Keratinocyte (primary cell): Measurements from ENCODE around the gene SP140L. TPM values are rescaled to one million over a fixed set of nuclear protein-coding genes. Genes with fewer than 3 reads are reported as not detected.
"Not testable (repeated sequence)": the region's sequence is repeated elsewhere in the genome, so short reads cannot be mapped to it uniquely, and the experiment has no call there.

Source experiments
- DNase-seq: peaks from one replicate; pipeline ENCODE4 v3.0.0-alpha.2; 2011; ENCODE audit warnings: low read depth, missing footprints, low spot score
- FAIRE-seq: peaks from 2 replicates; lab custom pipeline; 2011; peaks lifted over from hg19 to GRCh38; lab: Jason Lieb, UNC
- H2AFZ ChIP-seq: 2 replicates; pipeline ENCODE4 v1.6.0; 2012; ENCODE audit warnings: low read length, control low read depth, inconsistent platforms; ENCODE audit not compliant: control insufficient read depth
- H3K27ac ChIP-seq: 2 replicates; pipeline ENCODE4 v1.5.1; 2011; ENCODE audit warnings: low read length; ENCODE audit not compliant: control insufficient read depth, insufficient read depth
- H3K27me3 ChIP-seq: 3 replicates; pipeline ENCODE4 v1.6.0; 2011; ENCODE audit warnings: low read length; ENCODE audit not compliant: control insufficient read depth, insufficient read depth; ENCODE audit errors: extremely low read depth
- H3K36me3 ChIP-seq, 2 experiments: 2 replicates in 1 of 2; 3 replicates in 1 of 2; pipeline ENCODE4 v1.5.1; 2011; ENCODE audit warnings: low read length in 2 of 2, mild to moderate bottlenecking in 1 of 2; ENCODE audit not compliant: control insufficient read depth in 2 of 2, insufficient read depth in 2 of 2; ENCODE audit errors: extremely low read depth in 1 of 2
- H3K4me1 ChIP-seq: 3 replicates; pipeline ENCODE4 v1.5.1; 2011; ENCODE audit warnings: low read length; ENCODE audit not compliant: control insufficient read depth, insufficient read depth; ENCODE audit errors: extremely low read depth
- H3K4me2 ChIP-seq: 3 replicates; pipeline ENCODE4 v1.6.0; 2011; ENCODE audit warnings: low read depth, low read length; ENCODE audit not compliant: control insufficient read depth, insufficient read depth; ENCODE audit errors: extremely low read depth
- H3K4me3 ChIP-seq, 3 experiments: fragments of 200-600 bp in 1 of 3; sonication (generic) in 1 of 3; 2 replicates in 2 of 3; 3 replicates in 1 of 3; pipeline ENCODE4 v1.5.1; 2011 to 2016; ENCODE audit warnings: low read length in 3 of 3, mild to moderate bottlenecking in 3 of 3, control low read depth in 2 of 3, inconsistent platforms in 1 of 3, low read depth in 1 of 3, mixed read lengths in 1 of 3, mixed run types in 1 of 3, moderate library complexity in 1 of 3; ENCODE audit not compliant: control insufficient read depth in 2 of 3, insufficient read depth in 2 of 3; ENCODE audit errors: extremely low read depth in 1 of 3
- H3K79me2 ChIP-seq: 2 replicates; pipeline ENCODE4 v1.6.0; 2012; ENCODE audit warnings: low read length; ENCODE audit not compliant: control insufficient read depth, insufficient read depth
- H3K9ac ChIP-seq: 3 replicates; pipeline ENCODE4 v1.6.0; 2011; ENCODE audit warnings: low read length; ENCODE audit not compliant: control insufficient read depth, insufficient read depth; ENCODE audit errors: extremely low read depth
- H3K9me1 ChIP-seq: 3 replicates; pipeline ENCODE4 v1.6.0; 2011; ENCODE audit warnings: low read length; ENCODE audit not compliant: control insufficient read depth, insufficient read depth; ENCODE audit errors: extremely low read depth
- H3K9me3 ChIP-seq: 2 replicates; pipeline ENCODE4 v1.5.1; 2012; ENCODE audit warnings: low read depth, low read length; ENCODE audit not compliant: control insufficient read depth
- H4K20me1 ChIP-seq: 3 replicates; pipeline ENCODE4 v1.6.0; 2011; ENCODE audit warnings: low read length; ENCODE audit not compliant: control insufficient read depth, insufficient read depth; ENCODE audit errors: extremely low read depth
- CTCF ChIP-seq, 3 experiments: IDR thresholded peaks in 1 of 3; conservative IDR thresholded peaks in 1 of 3; optimal IDR thresholded peaks in 1 of 3; 2 replicates in 2 of 3; 3 replicates in 1 of 3; pipeline versions ENCODE3 to v1.5.1; 2011; ENCODE audit warnings: low read length in 3 of 3, mild to moderate bottlenecking in 3 of 3, moderate library complexity in 2 of 3, control low read depth in 1 of 3, inconsistent platforms in 1 of 3; ENCODE audit not compliant: insufficient read depth in 2 of 3; ENCODE audit errors: extremely low read depth in 1 of 3
- EZH2 ChIP-seq: IDR thresholded peaks from one replicate; pipeline ENCODE4 v1.6.1; 2012; ENCODE audit warnings: inconsistent platforms, mild to moderate bottlenecking, low read length, moderate library complexity
- dilution Hi-C: fragments of 300-500 bp; cut with MboI; formaldehyde crosslinking; loops from one replicate; pipeline ENCODE4 v1.7.0; 2020; ENCODE audit warnings: low sequenced_read_pairs; ENCODE audit not compliant: extremely low pct_ligation_motif_present
- polyA plus RNA-seq, 5 experiments: library from polyadenylated mRNA; depleted of rRNA in 3 of 5; stranded (reverse) in 3 of 5; stranded (forward) in 1 of 5; unstranded in 1 of 5; fragments of >200 nt; gene quantifications; 1 replicate in 1 of 5; 2 replicates in 3 of 5; 3 replicates in 1 of 5; pipeline versions ENCODE4 v1.2.1 to v1.2.3, GENCODE V29; 2011 to 2012; ENCODE audit warnings: missing spikeins in 2 of 5, low read depth in 1 of 5, low replicate concordance in 1 of 5

SP140L gene
- polyA plus RNA-seq, 1 donor (not counting 4 experiments of a cell fraction or from before 2014, with no cell fraction given) = 10.8 TPM

DNA sequence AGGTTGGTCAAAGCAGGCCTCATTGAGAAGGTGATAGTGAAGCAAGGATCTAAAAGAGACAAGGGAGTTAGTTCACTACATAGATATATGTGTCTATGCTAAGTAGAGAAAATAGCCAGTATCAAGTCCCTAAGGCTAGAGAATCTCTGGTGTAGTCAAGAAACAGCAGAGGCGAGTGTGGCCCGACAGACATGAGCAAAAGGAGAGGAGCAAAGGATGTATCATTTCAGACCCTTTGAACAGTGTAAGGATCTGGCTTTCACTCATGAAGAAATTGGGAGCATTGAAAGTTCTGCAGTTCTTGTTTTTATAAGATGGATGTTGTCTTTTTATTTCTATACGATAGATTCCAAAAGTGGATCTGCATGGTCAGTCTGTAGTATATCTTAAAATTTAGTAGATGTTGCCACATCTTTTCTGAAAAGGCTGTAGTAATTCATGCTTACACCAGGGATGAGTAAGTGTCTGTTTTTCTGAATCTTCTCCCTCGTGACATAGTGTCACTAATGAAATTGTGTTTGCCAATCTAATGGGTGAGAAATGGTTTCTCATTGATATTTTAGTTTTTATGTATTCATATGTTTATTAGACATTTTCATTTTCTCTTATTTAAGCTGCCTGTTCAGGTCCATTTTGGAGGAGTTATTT, 107.8 kb downstream of the SP140L start:
- no peaks in the 10 kb centered on the region for H3K9me3 ChIP-seq
- H3K36me3 ChIP-seq = no peaks in the 10 kb centered on the region
- no peak for FAIRE-seq
- H3K9ac ChIP-seq = no peak overlapping the region
- no peaks in the 10 kb centered on the region for H3K9me1 ChIP-seq
- no peak overlapping the region for H3K4me3 ChIP-seq
- no peak overlapping the region for H2AFZ ChIP-seq
- H4K20me1 ChIP-seq = peaks cover 5% of the 10 kb centered on the region
- no peak for DNase-seq
- TF ChIP-seq CTCF (optimal IDR thresholded peaks at IDR 0.05 in 1 of 3, IDR thresholded peaks at IDR 0.05 in 1 of 3, conservative IDR thresholded peaks at IDR 0.05 in 1 of 3; ENCODE audit: extremely low read depth in 1 of 3, insufficient read depth in 2 of 3, low read length in 3 of 3) = no peak
- no peak for TF ChIP-seq EZH2
- no peaks in the 10 kb centered on the region for H3K27me3 ChIP-seq
- H3K27ac ChIP-seq = peak overlapping the region; percentile 40
- dilution Hi-C loops = no loop called here
- H3K4me2 ChIP-seq = no peak overlapping the region
- H3K4me1 ChIP-seq = peaks cover 3% of the 10 kb centered on the region
- H3K79me2 ChIP-seq = peaks cover 89% of the 10 kb centered on the region

DNA sequence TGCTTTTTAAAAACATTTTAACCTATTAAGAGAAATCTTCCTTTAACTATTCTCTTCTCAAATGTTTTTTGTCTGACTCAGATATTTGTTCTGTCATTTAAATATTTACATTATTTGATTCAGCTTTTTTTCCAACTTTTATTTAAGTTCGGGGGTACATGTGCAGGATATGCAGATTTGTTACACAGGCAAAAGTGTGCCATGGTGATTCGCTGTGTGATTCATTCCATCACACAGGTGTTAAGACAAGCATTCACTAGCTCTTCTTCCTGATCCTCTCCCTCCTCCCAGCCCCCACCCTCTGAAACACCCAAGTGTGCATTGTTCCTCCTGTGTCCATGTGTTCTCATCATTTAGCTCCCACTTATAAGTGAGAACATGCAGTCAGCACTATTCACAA, 108.4 kb downstream of the SP140L start:
- dilution Hi-C loops = no loop called here
- Histone ChIP-seq H3K4me3 (no peak overlapping the region), H3K36me3 (no peaks in the 10 kb centered on the region), H3K79me2 (peaks cover 86% of the 10 kb centered on the region), H3K4me2 (no peak overlapping the region), H3K9me3 (no peaks in the 10 kb centered on the region), H2AFZ (no peak overlapping the region), H4K20me1 (peaks cover 5% of the 10 kb centered on the region), H3K9me1 (no peaks in the 10 kb centered on the region), H3K27ac (peak overlapping the region; percentile 15), H3K27me3 (no peaks in the 10 kb centered on the region), H3K9ac (no peak overlapping the region), H3K4me1 (peaks cover 3% of the 10 kb centered on the region)
- DNase-seq (no peak), FAIRE-seq (peak; percentile 84)
- TF ChIP-seq EZH2 = no peak
- no peak for TF ChIP-seq CTCF (optimal IDR thresholded peaks at IDR 0.05 in 1 of 3, IDR thresholded peaks at IDR 0.05 in 1 of 3, conservative IDR thresholded peaks at IDR 0.05 in 1 of 3; ENCODE audit: extremely low read depth in 1 of 3, insufficient read depth in 2 of 3, low read length in 3 of 3)

DNA sequence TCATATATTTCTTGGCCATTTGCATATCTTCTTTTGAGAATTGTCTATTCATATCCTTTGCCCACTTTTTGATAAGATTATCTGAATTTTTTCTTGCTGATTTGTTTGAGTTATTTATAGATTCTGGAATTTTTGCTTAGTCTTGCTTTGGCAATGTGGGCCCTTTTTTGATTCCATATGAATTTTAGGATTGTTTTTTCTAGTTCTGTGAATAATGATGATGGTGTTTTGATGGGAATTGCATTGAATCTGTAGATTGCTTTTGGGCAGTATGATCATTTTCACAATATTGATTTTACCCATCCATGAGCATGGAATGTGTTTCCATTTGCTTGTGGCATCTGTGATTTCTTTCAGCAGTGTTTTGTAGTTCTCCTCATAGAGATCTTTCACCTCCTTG, 112.1 kb downstream of the SP140L start:
- H3K27me3 ChIP-seq, H3K36me3 ChIP-seq, H3K4me3 ChIP-seq, H3K4me1 ChIP-seq, H3K27ac ChIP-seq, H3K9me3 ChIP-seq, H2AFZ ChIP-seq, H4K20me1 ChIP-seq, DNase-seq, H3K9me1 ChIP-seq, H3K4me2 ChIP-seq, dilution Hi-C loops, H3K9ac ChIP-seq: not testable (repeated sequence)
- peak; percentile 53 for FAIRE-seq
- peaks cover 82% of the 10 kb centered on the region for H3K79me2 ChIP-seq
